Aorta (tissue), 5 donors: ENCODE measurements around the gene ZNF423. TPM values are rescaled to one million over a fixed set of nuclear protein-coding genes. Genes with fewer than 3 reads are reported as not detected.
"Not testable (repeated sequence)": the region's sequence is repeated elsewhere in the genome, so short reads cannot be mapped to it uniquely, and the experiment has no call there.

Experiments used
- ATAC-seq: fragments of 200-7000 bp; cut with Tn5 transposase; one replicate; pipeline ENCODE4 v1.9.1; 2022; ENCODE audit warnings: moderate library complexity; ENCODE audit not compliant: low FRiP score
- DNase-seq, 2 donors: peaks; one replicate each; pipeline ENCODE4 v3.0.0-alpha.2; 2020
- H3K27ac ChIP-seq, 2 donors: one replicate each; pipeline ENCODE4 v1.5.1; 2013; ENCODE audit warnings: low read length in 2 of 2, mild to moderate bottlenecking in 2 of 2, moderate library complexity in 2 of 2, control low read depth in 1 of 2, inconsistent platforms in 1 of 2, low read depth in 1 of 2
- H3K27me3 ChIP-seq, 2 donors: one replicate each; pipeline ENCODE4 v1.6.1; 2013; ENCODE audit warnings: control low read depth in 1 of 2, low read length in 1 of 2, mild to moderate bottlenecking in 1 of 2, moderate library complexity in 1 of 2; ENCODE audit not compliant: insufficient read depth in 2 of 2, control insufficient read depth in 1 of 2
- H3K36me3 ChIP-seq, 2 donors: one replicate each; pipeline ENCODE4 v1.6.1; 2013; ENCODE audit warnings: control low read depth in 1 of 2, low read length in 1 of 2, mild to moderate bottlenecking in 1 of 2; ENCODE audit not compliant: insufficient read depth in 2 of 2, control insufficient read depth in 1 of 2
- H3K4me1 ChIP-seq, 2 donors: one replicate each; pipeline ENCODE4 v1.6.1; 2013; ENCODE audit warnings: low read length in 2 of 2, control low read depth in 1 of 2, mild to moderate bottlenecking in 1 of 2, moderate library complexity in 1 of 2; ENCODE audit not compliant: insufficient read depth in 2 of 2, control insufficient read depth in 1 of 2
- H3K4me3 ChIP-seq, 2 donors: one replicate each; pipeline ENCODE4 v1.5.1; 2013; ENCODE audit warnings: low read length in 2 of 2, control low read depth in 1 of 2, mild to moderate bottlenecking in 1 of 2
- H3K9me3 ChIP-seq: one replicate; pipeline ENCODE4 v1.6.1; 2013; ENCODE audit warnings: mild to moderate bottlenecking, low read length; ENCODE audit not compliant: control insufficient read depth
- WGBS, 2 donors: extraction: QIAGEN DNeasy Blood & Tissue Kit; methylation state at CpG; one replicate each; pipeline ENCODE4 v1.1.7; 2013; 5-methylcytosine and 5-hydroxymethylcytosine counted together
- intact Hi-C, 2 donors: fragments of 100-400 bp; cut with DNase I; formaldehyde crosslinking; loops; one replicate each; pipeline versions ENCODE4 v1.14.2 to v1.15.0; 2022
- polyA plus RNA-seq, 2 donors: library from polyadenylated mRNA; stranded (reverse); fragments of 200-250 nt; gene quantifications; one replicate each; pipeline ENCODE4 v1.2.3, GENCODE V29; 2013
- total RNA-seq, 2 donors: library from RNA; stranded (reverse); fragmentation: NEBNext Ultra II Directional; extraction: Animal tissue kit (Norgen Biotek cat#: 25700); gene quantifications; one replicate each; pipeline ENCODE4 v1.2.1, GENCODE V29; 2021
- donor health status: healthy with polysubstance abuse.
- donor health status: Bipolar disorder and iron deficiency.
- donor health status: DM: no; HTN: no; CAD: no.
- donor health status: DM: no; HTN: no; CAD: no.
- donor health status: DM: yes; HTN: yes; CAD: no.

Gene ZNF423
- total and polyA plus RNA-seq, 4 donors: 3.1 to 43.1 (median 10.0) TPM

- intact Hi-C loops: no loop called here
These were observed 33.9 kb upstream of the ZNF423 start for GRCh38 chr16:49889725-49890397.

DNA sequence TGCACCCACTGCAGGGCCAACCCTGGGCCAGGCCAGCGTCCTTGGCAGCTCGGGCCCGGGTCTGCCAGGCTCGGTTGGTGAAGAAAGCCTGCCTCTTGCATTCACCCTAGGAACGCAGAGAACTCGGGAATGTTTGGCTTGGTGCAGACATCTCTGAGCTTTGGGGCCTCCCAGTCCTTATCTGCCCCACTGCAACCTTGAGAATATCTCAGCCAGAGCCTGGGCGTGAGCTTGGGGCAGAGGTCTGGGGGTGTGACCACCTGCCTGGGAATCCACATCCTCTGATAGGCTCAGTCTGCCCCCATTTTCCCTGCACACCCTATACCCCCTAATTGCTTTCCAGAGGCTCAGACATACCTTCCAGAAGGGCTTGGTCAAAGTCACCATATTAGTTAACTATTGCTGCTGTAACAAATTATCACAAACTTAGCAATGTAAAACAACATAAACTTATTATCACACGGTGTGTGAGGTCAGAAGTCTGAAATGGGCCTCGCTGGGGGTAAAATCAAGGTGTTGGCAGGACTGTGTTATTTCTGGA is 30.7 kb upstream of the ZNF423 start:
- WGBS, 2 donors: 68 to 72% methylated on average over 9 of the region's 9 CpGs
- Histone ChIP-seq H3K27ac (no peak overlapping the region), H3K4me3 (no peak overlapping the region), H3K27me3 (no peaks in the 10 kb centered on the region), H3K9me3 (peaks cover 5% of the 10 kb centered on the region), H3K36me3 (no peaks in the 10 kb centered on the region), H3K4me1 (no peaks in the 10 kb centered on the region)
- DNase-seq (no peak), ATAC-seq (no peak)
- intact Hi-C loops: no loop called here

More at GRCh38 chr16:49889725-49890397, 33.9 kb upstream of the ZNF423 start:
- Histone ChIP-seq H3K4me1 (no peaks in the 10 kb centered on the region), H3K9me3 (peaks cover 5% of the 10 kb centered on the region), H3K27me3 (no peaks in the 10 kb centered on the region), H3K4me3 (no peak overlapping the region), H3K27ac (no peak overlapping the region), H3K36me3 (no peaks in the 10 kb centered on the region)
- WGBS, 2 donors: 90 to 91% methylated on average over 5 of the region's 5 CpGs
- DNase-seq (no peak), ATAC-seq (no peak)

DNA sequence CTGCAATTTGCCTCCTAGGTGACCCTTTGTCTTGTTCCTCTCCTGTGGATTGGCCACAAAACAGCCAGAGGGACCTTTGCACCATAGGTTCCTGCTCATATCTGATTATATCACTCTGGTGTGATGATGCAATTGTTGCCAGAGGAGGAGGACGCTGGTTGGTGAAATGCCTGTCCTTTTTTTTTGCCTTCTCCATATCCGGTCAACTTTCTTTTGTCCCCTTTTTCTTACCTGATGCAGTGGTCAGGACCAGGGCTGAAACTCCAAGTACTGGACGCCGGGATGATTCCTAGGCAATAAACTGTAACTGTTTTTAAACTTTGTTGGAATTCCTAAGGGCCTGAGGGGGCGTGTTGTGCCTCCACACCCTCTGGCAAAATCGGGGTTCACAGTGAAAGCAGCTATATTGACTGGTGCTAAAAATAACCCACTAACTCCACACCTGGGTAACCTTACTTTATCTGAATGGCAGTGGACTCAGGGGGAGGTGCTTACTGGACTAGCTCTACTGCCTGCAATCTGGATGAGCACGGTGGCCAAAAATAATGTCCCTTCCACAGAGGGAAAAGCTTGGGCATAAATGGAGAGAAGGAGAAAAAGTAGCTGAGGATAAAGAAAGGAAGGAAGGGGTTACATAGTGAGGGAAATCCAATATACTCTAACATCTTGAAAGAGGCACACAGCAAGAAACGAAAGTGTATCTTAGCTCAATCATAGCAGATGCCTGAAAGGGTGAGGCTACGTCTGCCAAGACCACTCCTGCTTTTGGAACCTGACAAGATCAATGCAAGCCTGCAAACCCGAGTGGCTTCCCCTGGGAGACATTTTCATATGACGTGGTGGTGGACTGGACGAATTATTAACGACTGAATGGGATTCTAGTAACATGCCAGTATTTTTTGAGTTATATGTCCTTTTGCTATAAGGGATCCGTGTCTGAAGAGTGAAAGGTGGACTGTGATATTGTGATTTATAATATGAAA is 28.4 kb upstream of the ZNF423 start:
- intact Hi-C loops: no loop called here
- Histone ChIP-seq H3K36me3 (no peaks in the 10 kb centered on the region), H3K4me3 (no peak overlapping the region), H3K4me1 (no peaks in the 10 kb centered on the region), H3K27ac (no peak overlapping the region), H3K27me3 (no peaks in the 10 kb centered on the region), H3K9me3 (no peaks in the 10 kb centered on the region)
- DNase-seq (no peak), ATAC-seq (no peak)
- WGBS, 2 donors: 69 to 71% methylated on average over 14 of the region's 14 CpGs

DNA sequence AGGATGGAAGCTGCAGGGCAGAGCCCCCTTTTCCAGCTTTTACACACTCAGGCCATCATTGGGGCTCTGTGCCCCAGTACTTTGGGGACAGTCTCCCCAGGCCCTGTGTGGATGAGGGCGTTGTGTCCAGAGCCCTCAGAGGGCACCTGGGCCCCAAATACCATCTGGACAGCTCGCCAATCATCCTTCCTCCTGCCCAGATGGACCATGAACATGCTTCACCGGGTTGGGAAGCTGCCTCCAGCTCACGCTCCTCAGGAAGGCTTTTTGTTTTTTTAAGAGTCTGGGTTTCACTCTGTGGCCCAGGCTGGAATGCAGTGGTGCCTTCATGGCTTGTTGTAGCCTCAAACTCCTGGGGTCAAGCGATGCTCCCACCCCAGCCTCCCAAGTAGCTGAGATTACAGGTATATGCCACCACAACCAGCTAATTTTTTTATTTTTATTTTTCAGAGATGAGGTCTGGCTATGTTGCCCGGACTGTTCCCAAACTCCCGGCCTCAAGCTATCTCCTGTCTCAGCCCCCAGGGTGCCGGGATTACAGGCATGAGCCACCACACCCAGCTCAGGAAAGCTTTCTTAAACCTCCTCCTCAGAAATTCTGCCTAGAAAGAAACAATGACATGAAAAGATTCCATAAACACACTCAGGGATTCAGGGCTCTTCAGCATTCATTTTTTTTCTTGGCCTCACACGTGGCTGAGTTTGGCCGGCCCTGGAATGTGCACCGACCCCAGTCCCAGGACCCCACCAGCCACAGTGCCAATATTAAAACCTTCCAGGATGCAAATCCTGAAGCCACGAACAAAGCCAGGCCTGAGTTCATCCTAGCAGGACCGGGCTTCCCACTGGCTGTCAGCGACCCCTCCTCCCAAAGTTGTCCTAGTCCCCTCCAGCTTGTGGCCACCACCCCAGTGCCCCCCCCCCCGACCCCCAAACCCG is 27.4 kb upstream of the ZNF423 start:
- Histone ChIP-seq H3K4me3 (no peak overlapping the region), H3K9me3 (no peaks in the 10 kb centered on the region), H3K4me1 (no peaks in the 10 kb centered on the region), H3K36me3 (no peaks in the 10 kb centered on the region), H3K27ac (no peak overlapping the region), H3K27me3 (no peaks in the 10 kb centered on the region)
- intact Hi-C loops: no loop called here
- 70 to 81% methylated on average over 16 of the region's 16 CpGs for WGBS, 2 donors
- ATAC-seq (no peak), DNase-seq (no peak)

DNA sequence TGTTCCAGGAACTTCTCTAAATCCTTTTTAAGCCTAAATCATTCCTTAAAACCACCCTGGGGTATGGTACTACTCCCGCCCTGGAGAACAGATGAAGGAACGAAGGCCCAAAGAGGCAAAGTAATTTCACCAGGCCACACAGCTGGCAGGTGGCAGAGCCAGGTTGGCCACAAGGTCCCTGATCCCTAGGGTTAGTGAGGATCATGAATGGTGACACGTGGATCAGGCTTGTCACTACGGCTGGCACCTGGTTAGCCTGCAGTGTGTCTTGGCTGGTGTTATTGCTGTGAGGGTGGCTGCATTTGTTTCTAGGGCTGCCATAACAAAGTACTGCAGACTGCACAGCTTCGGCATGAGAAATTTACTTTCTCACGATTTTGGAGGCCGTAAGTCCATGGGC is 26.0 kb upstream of the ZNF423 start:
- Histone ChIP-seq H3K27me3 (no peaks in the 10 kb centered on the region), H3K4me3 (no peak overlapping the region), H3K27ac (no peak overlapping the region), H3K9me3 (no peaks in the 10 kb centered on the region), H3K4me1 (no peaks in the 10 kb centered on the region), H3K36me3 (no peaks in the 10 kb centered on the region)
- WGBS, 2 donors: 78 to 79% methylated on average over 7 of the region's 7 CpGs
- DNase-seq (no peak), ATAC-seq (no peak)
- intact Hi-C loops: no loop called here

- DNase-seq, H3K4me1 ChIP-seq, H3K27ac ChIP-seq, H3K36me3 ChIP-seq, H3K9me3 ChIP-seq, ATAC-seq, H3K27me3 ChIP-seq, H3K4me3 ChIP-seq: not testable (repeated sequence)
- intact Hi-C loops: loop anchor here (5.0 to 10.0 kb wide), 3 partner anchors 264 to 471 kb away; no protein-coding TSS in a partner anchor
- 93 to 95% methylated on average over 2 to 3 of the region's 3 CpGs for WGBS, 2 donors
These were observed 22.6 kb upstream of the ZNF423 start for GRCh38 chr16:49878540-49878939.

GRCh38 chr16:49876716-49877129 is 20.8 kb upstream of the ZNF423 start:
- Histone ChIP-seq H3K9me3 (no peaks in the 10 kb centered on the region), H3K27ac (no peak overlapping the region), H3K4me3 (peak overlapping the region in 1 of 2 donors; percentile 9), H3K4me1 (no peaks in the 10 kb centered on the region), H3K27me3 (no peaks in the 10 kb centered on the region), H3K36me3 (no peaks in the 10 kb centered on the region)
- ATAC-seq (peak; percentile 92), DNase-seq (peak; percentile 85 to 92)
- WGBS, 2 donors: 2% methylated on average over 19 to 22 of the region's 22 CpGs
- intact Hi-C loops: loop anchor here (1.0 to 10.0 kb wide), 5 partner anchors 262 to 469 kb away; no protein-coding TSS in a partner anchor
